CD14-positive monocyte (primary cell): ENCODE results near the gene RBM12. TPM values are rescaled to one million over a fixed set of nuclear protein-coding genes. Genes with fewer than 3 reads are reported as not detected.
"Not testable (repeated sequence)": the region's sequence is repeated elsewhere in the genome, so short reads cannot be mapped to it uniquely, and the experiment has no call there.

ENCODE experiments used
- DNase-seq, 3 donors: peaks; one replicate each; pipeline ENCODE4 v3.0.0-alpha.2; 2011 to 2022
- H2AFZ ChIP-seq: 2 replicates; pipeline ENCODE4 v1.6.0; 2012; ENCODE audit warnings: mild to moderate bottlenecking, low read depth, low read length, inconsistent platforms; ENCODE audit not compliant: insufficient read depth, poor library complexity, severe bottlenecking
- H3K27ac ChIP-seq, 2 donors: 1 replicate in 1 of 2; 2 replicates in 1 of 2; pipeline ENCODE4 v1.5.1; 2012 to 2013; ENCODE audit warnings: low read length in 2 of 2, control low read depth in 1 of 2, inconsistent platforms in 1 of 2, low read depth in 1 of 2, mild to moderate bottlenecking in 1 of 2
- H3K27me3 ChIP-seq, 2 donors: one replicate each; pipeline versions ENCODE4 v1.6.0 to v1.6.1; 2011 to 2013; ENCODE audit warnings: low read length in 2 of 2; ENCODE audit not compliant: control insufficient read depth in 2 of 2, insufficient read depth in 2 of 2
- H3K36me3 ChIP-seq, 2 donors: replicated peaks in 1 of 2; 1 replicate in 1 of 2; 2 replicates in 1 of 2; pipeline versions ENCODE4 v1.5.1 to v1.6.1; 2012 to 2013; ENCODE audit warnings: low read length in 2 of 2, control low read depth in 1 of 2, inconsistent platforms in 1 of 2, mild to moderate bottlenecking in 1 of 2; ENCODE audit not compliant: insufficient read depth in 2 of 2, control insufficient read depth in 1 of 2
- H3K4me1 ChIP-seq, 2 donors: 1 replicate in 1 of 2; 2 replicates in 1 of 2; pipeline versions ENCODE4 v1.5.1 to v1.6.1; 2012 to 2013; ENCODE audit warnings: low read length in 2 of 2, control low read depth in 1 of 2, inconsistent platforms in 1 of 2, mild to moderate bottlenecking in 1 of 2, moderate library complexity in 1 of 2; ENCODE audit not compliant: insufficient read depth in 2 of 2, control insufficient read depth in 1 of 2
- H3K4me2 ChIP-seq: replicated peaks from 2 replicates; pipeline ENCODE3; 2012; ENCODE audit warnings: low read length, moderate library complexity, mild to moderate bottlenecking; ENCODE audit not compliant: poor library complexity, severe bottlenecking; ENCODE audit errors: extremely low read depth
- H3K4me3 ChIP-seq, 3 experiments: fragments of 200-600 bp in 1 of 3; sonication (generic) in 1 of 3; replicated peaks in 1 of 3; 1 replicate in 2 of 3; 2 replicates in 1 of 3; pipeline ENCODE4 v1.5.1; 2011 to 2013; ENCODE audit warnings: low read length in 3 of 3, mild to moderate bottlenecking in 3 of 3, control low read depth in 2 of 3, low read depth in 2 of 3, inconsistent platforms in 1 of 3, moderate library complexity in 1 of 3
- H3K79me2 ChIP-seq: 2 replicates; pipeline ENCODE4 v1.6.0; 2012; ENCODE audit warnings: mild to moderate bottlenecking, control low read depth, inconsistent platforms, low read length, moderate library complexity; ENCODE audit not compliant: insufficient read depth
- H3K9ac ChIP-seq: 2 replicates; pipeline ENCODE4 v1.6.0; 2017; ENCODE audit warnings: low read length, mild to moderate bottlenecking; ENCODE audit not compliant: insufficient read depth, poor library complexity, severe bottlenecking
- H3K9me3 ChIP-seq, 2 donors: replicated peaks in 1 of 2; 1 replicate in 1 of 2; 2 replicates in 1 of 2; pipeline versions ENCODE4 v1.5.1 to v1.6.1; 2012 to 2013; ENCODE audit warnings: low read length in 2 of 2, control low read depth in 1 of 2; ENCODE audit not compliant: control insufficient read depth in 1 of 2, insufficient read depth in 1 of 2
- H4K20me1 ChIP-seq: 2 replicates; pipeline ENCODE4 v1.6.0; 2012; ENCODE audit warnings: mild to moderate bottlenecking, low read length, control low read depth, moderate library complexity; ENCODE audit not compliant: insufficient read depth
- H3K27ac Mint-ChIP-seq, 7 donors: one replicate each; pipeline ENCODE4 v1.8.0; 2020; ENCODE audit warnings: mild to moderate bottlenecking in 7 of 7, mixed read lengths in 7 of 7, moderate library complexity in 6 of 7, inconsistent platforms in 2 of 7
- H3K27me3 Mint-ChIP-seq, 3 donors: one replicate each; pipeline ENCODE4 v1.8.0; 2021 to 2022; ENCODE audit warnings: low read depth in 3 of 3, mild to moderate bottlenecking in 3 of 3, mixed read lengths in 3 of 3, moderate library complexity in 3 of 3, inconsistent platforms in 1 of 3
- H3K36me3 Mint-ChIP-seq, 2 donors: one replicate each; pipeline ENCODE4 v1.8.0; 2020; ENCODE audit warnings: mixed read lengths in 2 of 2, inconsistent platforms in 1 of 2, mild to moderate bottlenecking in 1 of 2
- H3K4me1 Mint-ChIP-seq: one replicate; pipeline ENCODE4 v1.8.0; 2020; ENCODE audit warnings: mild to moderate bottlenecking, mixed read lengths
- H3K4me3 Mint-ChIP-seq, 2 donors: one replicate each; pipeline ENCODE4 v1.8.0; 2020; ENCODE audit warnings: mild to moderate bottlenecking in 2 of 2, mixed read lengths in 2 of 2, moderate library complexity in 1 of 2
- H3K9me3 Mint-ChIP-seq, 7 donors: one replicate each; pipeline ENCODE4 v1.8.0; 2020 to 2022; ENCODE audit warnings: mixed read lengths in 7 of 7, mild to moderate bottlenecking in 6 of 7, moderate library complexity in 6 of 7, inconsistent platforms in 2 of 7
- WGBS: methylation state at CpG from one replicate; pipeline ENCODE4 v1.1.5; 2013; ENCODE audit warnings: missing lambda C conversion rate; ENCODE audit not compliant: insufficient coverage; 5-methylcytosine and 5-hydroxymethylcytosine counted together
- intact Hi-C, 2 donors: fragments of 100-400 bp; cut with micrococcal nuclease; formaldehyde crosslinking; loops; one replicate each; pipeline versions ENCODE4 v1.15.0 to v1.15.1; 2023
- polyA plus RNA-seq, 3 donors: library from polyadenylated mRNA; depleted of rRNA in 1 of 3; unstranded in 2 of 3; stranded (reverse) in 1 of 3; fragments of 300-500 nt in 2 of 3; fragments of >200 nt in 1 of 3; fragmentation: Illumina TruSeq in 2 of 3; gene quantifications; 1 replicate in 2 of 3; 2 replicates in 1 of 3; pipeline ENCODE4 v1.2.3, GENCODE V29; 2012 to 2021
- TF ChIP-seq, protein P1 (sequence below): fragments of 200-600 bp; IDR thresholded peaks from one replicate; pipeline ENCODE4 v1.8.0; 2022; ENCODE audit warnings: antibody characterized with exemption, mild to moderate bottlenecking

Gene RBM12
- polyA plus RNA-seq, 3 donors, result 21.5 to 32.8 (median 30.4) TPM

DNA sequence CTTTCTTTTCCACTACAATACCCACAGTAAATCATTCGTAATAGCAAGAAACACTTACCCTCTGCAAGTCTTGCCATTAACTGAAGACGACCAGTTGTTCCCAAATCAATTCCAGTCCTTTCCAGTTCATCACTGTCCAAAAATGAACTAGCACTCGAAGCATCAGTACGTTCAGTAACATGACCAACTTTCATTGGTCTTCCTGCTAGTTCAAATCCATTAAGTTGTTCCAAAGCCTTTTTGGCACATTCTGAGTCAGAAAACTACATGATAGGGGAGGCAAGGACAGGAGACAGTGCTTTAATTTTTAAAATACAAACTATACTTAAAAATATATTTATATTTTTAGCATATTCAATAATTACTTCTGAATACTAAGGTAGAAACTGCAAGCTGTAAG is 49.4 kb upstream of the RBM12 start:
- Histone ChIP-seq H3K4me2 (no peak overlapping the region), H3K36me3 (peaks cover 98 to 100% of the 10 kb centered on the region in 2 donors), H3K4me3 (no peak overlapping the region), H3K27me3 (no peaks in the 10 kb centered on the region), H2AFZ (no peak overlapping the region), H3K4me1 (no peaks in the 10 kb centered on the region), H3K9me3 (no peaks in the 10 kb centered on the region), H3K79me2 (peaks cover 100% of the 10 kb centered on the region), H3K9ac (no peak overlapping the region), H4K20me1 (peaks cover 100% of the 10 kb centered on the region), H3K27ac (no peak overlapping the region)
- H3K4me1 Mint-ChIP-seq, result no peaks in the 10 kb centered on the region
- no peak overlapping the region for H3K4me3 Mint-ChIP-seq
- 100% methylated on average over 4 of the region's 4 CpGs for WGBS
- intact Hi-C loops, result loop anchor here in 1 of 2 donors (10.0 kb wide), 1 partner anchor 1201 kb away; no protein-coding TSS in a partner anchor
- H3K27me3 Mint-ChIP-seq, result no peaks in the 10 kb centered on the region
- DNase-seq, result no peak
- TF ChIP-seq, protein P1, sequence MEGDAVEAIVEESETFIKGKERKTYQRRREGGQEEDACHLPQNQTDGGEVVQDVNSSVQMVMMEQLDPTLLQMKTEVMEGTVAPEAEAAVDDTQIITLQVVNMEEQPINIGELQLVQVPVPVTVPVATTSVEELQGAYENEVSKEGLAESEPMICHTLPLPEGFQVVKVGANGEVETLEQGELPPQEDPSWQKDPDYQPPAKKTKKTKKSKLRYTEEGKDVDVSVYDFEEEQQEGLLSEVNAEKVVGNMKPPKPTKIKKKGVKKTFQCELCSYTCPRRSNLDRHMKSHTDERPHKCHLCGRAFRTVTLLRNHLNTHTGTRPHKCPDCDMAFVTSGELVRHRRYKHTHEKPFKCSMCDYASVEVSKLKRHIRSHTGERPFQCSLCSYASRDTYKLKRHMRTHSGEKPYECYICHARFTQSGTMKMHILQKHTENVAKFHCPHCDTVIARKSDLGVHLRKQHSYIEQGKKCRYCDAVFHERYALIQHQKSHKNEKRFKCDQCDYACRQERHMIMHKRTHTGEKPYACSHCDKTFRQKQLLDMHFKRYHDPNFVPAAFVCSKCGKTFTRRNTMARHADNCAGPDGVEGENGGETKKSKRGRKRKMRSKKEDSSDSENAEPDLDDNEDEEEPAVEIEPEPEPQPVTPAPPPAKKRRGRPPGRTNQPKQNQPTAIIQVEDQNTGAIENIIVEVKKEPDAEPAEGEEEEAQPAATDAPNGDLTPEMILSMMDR, result no peak
- no peaks in the 10 kb centered on the region for H3K9me3 Mint-ChIP-seq
- no peak overlapping the region for H3K27ac Mint-ChIP-seq
- peaks cover 78 to 99% of the 10 kb centered on the region in 2 donors for H3K36me3 Mint-ChIP-seq

DNA sequence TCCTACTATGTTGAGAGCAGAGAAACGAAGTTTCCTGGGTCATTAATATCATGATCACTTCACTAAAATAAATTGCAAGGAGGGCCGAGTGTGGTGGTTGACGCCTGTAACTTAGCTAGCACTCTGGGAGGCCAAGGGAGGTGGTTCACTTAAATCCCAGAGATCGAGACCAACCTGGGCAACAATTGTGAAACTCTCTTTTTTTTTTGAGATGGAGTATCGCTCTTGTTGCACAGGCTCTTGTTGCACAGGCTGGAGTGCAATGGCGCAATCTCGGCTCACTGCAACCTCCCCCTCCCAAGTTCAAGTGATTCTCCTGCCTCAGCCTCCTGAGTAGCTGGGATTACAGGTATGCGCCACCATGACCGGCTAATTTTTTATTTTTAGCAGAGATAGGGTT is 48.4 kb upstream of the RBM12 start:
- H3K4me1 Mint-ChIP-seq, H3K4me1 ChIP-seq: not testable (repeated sequence)
- peaks cover 100% of the 10 kb centered on the region for H4K20me1 ChIP-seq

More for the DNA sequence above, 48.4 kb upstream of the RBM12 start:
- peaks cover 76 to 94% of the 10 kb centered on the region in 2 donors for H3K36me3 Mint-ChIP-seq
- H3K27ac ChIP-seq, H3K9me3 Mint-ChIP-seq, H3K4me2 ChIP-seq, H3K4me3 ChIP-seq, DNase-seq, H3K9me3 ChIP-seq, H2AFZ ChIP-seq, H3K4me3 Mint-ChIP-seq, H3K9ac ChIP-seq, H3K27me3 ChIP-seq, H3K27me3 Mint-ChIP-seq: not testable (repeated sequence)
- intact Hi-C loops, result loop anchor here in 1 of 2 donors (10.0 kb wide), 1 partner anchor 1202 kb away; no protein-coding TSS in a partner anchor
- Histone ChIP-seq H3K36me3 (peaks cover 98 to 100% of the 10 kb centered on the region in 2 donors), H3K79me2 (peaks cover 99% of the 10 kb centered on the region)
- WGBS, result 85% methylated on average over 2 of the region's 9 CpGs
- H3K27ac Mint-ChIP-seq, result peak overlapping the region in 2 of 7 donors; percentile 69 to 82
